HL-60 (cell line): ENCODE measurements around the gene SPCS1.
A peak's percentile ranks its signal among the peaks of the same experiment; 100 is the strongest.

Source experiments
- DNase-seq, 2 experiments: peaks; one replicate each; pipeline ENCODE4 v3.0.0-alpha.2; 2010 to 2020; ENCODE audit warnings: low read depth in 1 of 2, low spot score in 1 of 2
- H3K27ac ChIP-seq: fragments of 250-450 bp; sonication (Bioruptor Pico); replicated peaks from 2 replicates; pipeline ENCODE4 v1.5.1; 2020; ENCODE audit warnings: mild to moderate bottlenecking, moderate library complexity
- H3K27me3 ChIP-seq: fragments of 250-450 bp; sonication (Bioruptor Pico); 2 replicates; pipeline ENCODE4 v1.5.1; 2021; ENCODE audit warnings: mild to moderate bottlenecking, moderate library complexity; ENCODE audit not compliant: insufficient read depth, poor library complexity, severe bottlenecking
- H3K4me3 ChIP-seq: replicated peaks from 2 replicates; pipeline ENCODE4 v1.5.1; 2011; ENCODE audit warnings: mild to moderate bottlenecking, control low read depth, low read length; ENCODE audit not compliant: insufficient read depth
- GABPA ChIP-seq: IDR thresholded peaks from 2 replicates; pipeline ENCODE4 v1.6.1; 2012; ENCODE audit warnings: low read depth
- POLR2AphosphoS5 ChIP-seq: IDR thresholded peaks from 2 replicates; pipeline ENCODE4 v1.6.1; 2012; ENCODE audit warnings: low read depth
- SPI1 ChIP-seq: IDR thresholded peaks from 2 replicates; pipeline ENCODE4 v1.6.1; 2012; ENCODE audit warnings: low read depth, mild to moderate bottlenecking, borderline replicate concordance
- TF ChIP-seq, protein P1 (sequence below): IDR thresholded peaks from one replicate; pipeline ENCODE4 v1.5.1; 2011; ENCODE audit warnings: low read length, control low read depth, inconsistent platforms; ENCODE audit not compliant: insufficient read depth
- TF ChIP-seq, protein P2 (sequence below): IDR thresholded peaks from 2 replicates; pipeline ENCODE4 v1.6.1; 2012; ENCODE audit warnings: low read depth; ENCODE audit not compliant: insufficient replicate concordance

The SPCS1 gene

DNA sequence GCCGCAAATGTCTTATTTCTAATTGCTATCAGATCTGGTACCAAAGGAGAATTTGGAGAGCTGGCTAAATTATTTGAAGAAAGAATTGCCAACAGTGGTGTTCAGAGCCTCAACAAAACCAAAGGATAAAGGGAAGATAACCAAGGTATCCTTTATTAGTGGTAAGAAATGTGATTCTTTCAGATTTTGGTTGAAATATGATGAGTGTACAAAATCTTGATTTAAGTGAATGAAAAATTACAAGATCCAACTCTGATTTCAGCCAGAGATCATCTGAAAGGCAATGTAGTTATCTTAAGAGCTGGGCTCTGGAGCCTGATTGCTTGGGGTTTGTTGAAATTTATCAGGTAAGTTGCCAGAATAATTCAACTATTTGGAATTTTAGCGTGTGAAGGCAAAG, 15.3 kb upstream of the SPCS1 start:
- TF ChIP-seq, protein P1, sequence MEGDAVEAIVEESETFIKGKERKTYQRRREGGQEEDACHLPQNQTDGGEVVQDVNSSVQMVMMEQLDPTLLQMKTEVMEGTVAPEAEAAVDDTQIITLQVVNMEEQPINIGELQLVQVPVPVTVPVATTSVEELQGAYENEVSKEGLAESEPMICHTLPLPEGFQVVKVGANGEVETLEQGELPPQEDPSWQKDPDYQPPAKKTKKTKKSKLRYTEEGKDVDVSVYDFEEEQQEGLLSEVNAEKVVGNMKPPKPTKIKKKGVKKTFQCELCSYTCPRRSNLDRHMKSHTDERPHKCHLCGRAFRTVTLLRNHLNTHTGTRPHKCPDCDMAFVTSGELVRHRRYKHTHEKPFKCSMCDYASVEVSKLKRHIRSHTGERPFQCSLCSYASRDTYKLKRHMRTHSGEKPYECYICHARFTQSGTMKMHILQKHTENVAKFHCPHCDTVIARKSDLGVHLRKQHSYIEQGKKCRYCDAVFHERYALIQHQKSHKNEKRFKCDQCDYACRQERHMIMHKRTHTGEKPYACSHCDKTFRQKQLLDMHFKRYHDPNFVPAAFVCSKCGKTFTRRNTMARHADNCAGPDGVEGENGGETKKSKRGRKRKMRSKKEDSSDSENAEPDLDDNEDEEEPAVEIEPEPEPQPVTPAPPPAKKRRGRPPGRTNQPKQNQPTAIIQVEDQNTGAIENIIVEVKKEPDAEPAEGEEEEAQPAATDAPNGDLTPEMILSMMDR, result no peak
- TF ChIP-seq GABPA (no peak), POLR2AphosphoS5 (no peak), SPI1 (no peak)
- TF ChIP-seq, protein P2, sequence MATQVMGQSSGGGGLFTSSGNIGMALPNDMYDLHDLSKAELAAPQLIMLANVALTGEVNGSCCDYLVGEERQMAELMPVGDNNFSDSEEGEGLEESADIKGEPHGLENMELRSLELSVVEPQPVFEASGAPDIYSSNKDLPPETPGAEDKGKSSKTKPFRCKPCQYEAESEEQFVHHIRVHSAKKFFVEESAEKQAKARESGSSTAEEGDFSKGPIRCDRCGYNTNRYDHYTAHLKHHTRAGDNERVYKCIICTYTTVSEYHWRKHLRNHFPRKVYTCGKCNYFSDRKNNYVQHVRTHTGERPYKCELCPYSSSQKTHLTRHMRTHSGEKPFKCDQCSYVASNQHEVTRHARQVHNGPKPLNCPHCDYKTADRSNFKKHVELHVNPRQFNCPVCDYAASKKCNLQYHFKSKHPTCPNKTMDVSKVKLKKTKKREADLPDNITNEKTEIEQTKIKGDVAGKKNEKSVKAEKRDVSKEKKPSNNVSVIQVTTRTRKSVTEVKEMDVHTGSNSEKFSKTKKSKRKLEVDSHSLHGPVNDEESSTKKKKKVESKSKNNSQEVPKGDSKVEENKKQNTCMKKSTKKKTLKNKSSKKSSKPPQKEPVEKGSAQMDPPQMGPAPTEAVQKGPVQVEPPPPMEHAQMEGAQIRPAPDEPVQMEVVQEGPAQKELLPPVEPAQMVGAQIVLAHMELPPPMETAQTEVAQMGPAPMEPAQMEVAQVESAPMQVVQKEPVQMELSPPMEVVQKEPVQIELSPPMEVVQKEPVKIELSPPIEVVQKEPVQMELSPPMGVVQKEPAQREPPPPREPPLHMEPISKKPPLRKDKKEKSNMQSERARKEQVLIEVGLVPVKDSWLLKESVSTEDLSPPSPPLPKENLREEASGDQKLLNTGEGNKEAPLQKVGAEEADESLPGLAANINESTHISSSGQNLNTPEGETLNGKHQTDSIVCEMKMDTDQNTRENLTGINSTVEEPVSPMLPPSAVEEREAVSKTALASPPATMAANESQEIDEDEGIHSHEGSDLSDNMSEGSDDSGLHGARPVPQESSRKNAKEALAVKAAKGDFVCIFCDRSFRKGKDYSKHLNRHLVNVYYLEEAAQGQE, result no peak
- Histone ChIP-seq H3K27me3 (no peaks in the 10 kb centered on the region), H3K4me3 (no peak overlapping the region), H3K27ac (no peak overlapping the region)
- DNase-seq, result no peak

DNA sequence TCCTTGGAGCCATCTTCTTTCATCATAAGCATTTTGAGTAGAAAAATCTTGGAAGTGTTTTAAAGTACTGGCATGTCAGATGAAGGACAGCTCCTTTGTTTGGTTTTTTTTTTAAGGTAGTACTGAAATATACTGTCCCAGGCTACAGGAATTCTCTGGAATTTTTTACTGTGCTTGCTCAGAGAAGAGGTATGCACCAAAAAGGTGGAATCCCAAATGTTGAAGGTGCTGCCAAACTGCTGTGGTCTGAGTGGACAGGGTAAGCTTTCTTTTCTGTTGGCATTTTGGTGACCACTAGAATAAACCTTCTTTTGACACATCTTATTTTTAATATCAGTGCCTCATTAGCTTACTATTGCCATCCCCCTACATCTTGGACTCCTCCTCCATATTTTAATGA, 12.8 kb upstream of the SPCS1 start:
- TF ChIP-seq, protein P1, result no peak
- TF ChIP-seq POLR2AphosphoS5 (no peak), SPI1 (no peak), GABPA (no peak)
- TF ChIP-seq, protein P2, result no peak
- no peak overlapping the region for H3K27ac ChIP-seq
- H3K27me3 ChIP-seq, result no peaks in the 10 kb centered on the region
- DNase-seq, result no peak
- H3K4me3 ChIP-seq, result no peak overlapping the region

DNA sequence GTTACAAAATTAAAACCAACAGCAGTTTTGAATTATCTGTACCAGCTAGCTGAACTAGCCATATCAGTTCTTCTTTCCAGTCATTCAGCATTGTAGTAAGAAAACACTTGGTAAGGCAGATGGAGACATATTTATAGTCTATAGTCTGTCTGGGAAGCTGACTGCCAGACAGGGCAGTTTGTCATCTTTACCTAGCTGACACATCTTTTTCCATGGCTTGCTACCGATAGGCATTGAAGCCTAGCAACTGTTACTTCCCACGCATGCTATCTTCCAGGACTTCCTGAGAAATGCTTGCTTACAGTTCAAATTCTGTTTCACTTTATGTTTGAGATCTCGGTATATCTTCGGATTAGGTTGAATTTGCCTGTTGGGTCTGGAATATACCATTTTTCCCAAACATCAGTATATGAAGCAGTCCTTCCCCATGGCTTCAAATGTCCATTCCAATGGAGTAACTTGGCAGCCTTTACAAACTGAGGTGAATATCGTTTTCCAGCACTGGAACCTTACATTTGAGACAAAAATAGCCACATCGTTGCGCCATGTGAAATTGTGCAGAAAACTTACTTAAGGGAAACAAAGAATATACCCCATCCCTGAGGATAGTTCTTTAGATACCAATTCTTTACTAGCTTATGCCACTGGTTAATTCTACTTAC, 11.2 kb upstream of the SPCS1 start:
- Histone ChIP-seq H3K27ac (no peak overlapping the region), H3K27me3 (no peaks in the 10 kb centered on the region), H3K4me3 (no peak overlapping the region)
- no peak for DNase-seq
- TF ChIP-seq GABPA (no peak), POLR2AphosphoS5 (peak; percentile 62), SPI1 (no peak)
- TF ChIP-seq, protein P1, result no peak
